Esophagus (tissue), 2 donors: ENCODE data around the gene LDLRAD2. TPM values are rescaled to one million over a fixed set of nuclear protein-coding genes. Genes with fewer than 3 reads are reported as not detected.
"Not testable (repeated sequence)": the region's sequence is repeated elsewhere in the genome, so short reads cannot be mapped to it uniquely, and the experiment has no call there.

Source experiments
- H3K27ac ChIP-seq, 2 donors: one replicate each; pipeline ENCODE4 v1.5.1; 2013; ENCODE audit warnings: low read depth in 2 of 2, mild to moderate bottlenecking in 2 of 2, inconsistent platforms in 1 of 2, low read length in 1 of 2, moderate library complexity in 1 of 2
- H3K27me3 ChIP-seq, 2 donors: one replicate each; pipeline ENCODE4 v1.6.1; 2013; ENCODE audit warnings: low read length in 2 of 2, control low read depth in 1 of 2, mild to moderate bottlenecking in 1 of 2; ENCODE audit not compliant: insufficient read depth in 2 of 2, control insufficient read depth in 1 of 2
- H3K36me3 ChIP-seq, 2 donors: one replicate each; pipeline ENCODE4 v1.6.1; 2013; ENCODE audit warnings: low read length in 1 of 2; ENCODE audit not compliant: control insufficient read depth in 2 of 2, insufficient read depth in 2 of 2
- H3K4me1 ChIP-seq, 2 donors: one replicate each; pipeline ENCODE4 v1.6.1; 2013; ENCODE audit warnings: low read length in 1 of 2; ENCODE audit not compliant: control insufficient read depth in 2 of 2, insufficient read depth in 2 of 2
- H3K4me3 ChIP-seq, 2 donors: one replicate each; pipeline ENCODE4 v1.5.1; 2013; ENCODE audit warnings: low read length in 2 of 2, mild to moderate bottlenecking in 2 of 2, low read depth in 1 of 2, moderate library complexity in 1 of 2
- H3K9me3 ChIP-seq, 2 donors: one replicate each; pipeline ENCODE4 v1.6.1; 2013; ENCODE audit warnings: mild to moderate bottlenecking in 2 of 2, low read depth in 1 of 2, low read length in 1 of 2, moderate library complexity in 1 of 2; ENCODE audit not compliant: control insufficient read depth in 2 of 2, insufficient read depth in 1 of 2
- WGBS, 2 donors: extraction: QIAGEN DNeasy Blood & Tissue Kit; methylation state at CpG; one replicate each; pipeline ENCODE4 v1.1.7; 2013; 5-methylcytosine and 5-hydroxymethylcytosine counted together
- polyA plus RNA-seq, 2 donors: library from polyadenylated mRNA; stranded (reverse); fragments of 200-250 nt; gene quantifications; one replicate each; pipeline ENCODE4 v1.2.3, GENCODE V29; 2013
- donor health status: healthy with polysubstance abuse.
- donor health status: Bipolar disorder and iron deficiency.

Gene LDLRAD2
- polyA plus RNA-seq, 2 donors = 0.45 to 0.98 TPM

- H3K4me1 ChIP-seq = no peaks in the 10 kb centered on the region
- no peak overlapping the region for H3K27ac ChIP-seq
- H3K4me3 ChIP-seq = no peak overlapping the region
- no peaks in the 10 kb centered on the region for H3K27me3 ChIP-seq
- peaks cover 0 to 20% of the 10 kb centered on the region in 2 donors for H3K36me3 ChIP-seq
- WGBS, 2 donors = 58 to 60% methylated on average over 9 of the region's 9 CpGs
- no peaks in the 10 kb centered on the region for H3K9me3 ChIP-seq
These were observed 10.3 kb downstream of the LDLRAD2 start for GRCh38 chr1:21822349-21822748.

- no peaks in the 10 kb centered on the region for H3K27me3 ChIP-seq
- H3K27ac ChIP-seq = no peak overlapping the region
- H3K4me3 ChIP-seq = no peak overlapping the region
- no peaks in the 10 kb centered on the region for H3K4me1 ChIP-seq
- WGBS, 2 donors = 82 to 84% methylated on average over 43 to 44 of the region's 44 CpGs
- peaks cover 0 to 26% of the 10 kb centered on the region in 2 donors for H3K36me3 ChIP-seq
- no peaks in the 10 kb centered on the region for H3K9me3 ChIP-seq
These were observed 11.3 kb downstream of the LDLRAD2 start for GRCh38 chr1:21823206-21823979.

GRCh38 chr1:21823980-21824702 lies 12.1 kb downstream of the LDLRAD2 start:
- 88 to 89% methylated on average over 22 of the region's 22 CpGs for WGBS, 2 donors

GRCh38 chr1:21824926-21825325 lies 12.9 kb downstream of the LDLRAD2 start:
- Histone ChIP-seq H3K27me3 (no peaks in the 10 kb centered on the region), H3K4me3 (no peak overlapping the region), H3K9me3 (no peaks in the 10 kb centered on the region), H3K4me1 (no peaks in the 10 kb centered on the region), H3K36me3 (peaks cover 0 to 42% of the 10 kb centered on the region in 2 donors), H3K27ac (no peak overlapping the region)
- WGBS, 2 donors = 84 to 98% methylated on average over 2 of the region's 2 CpGs

More at GRCh38 chr1:21823980-21824702, 12.1 kb downstream of the LDLRAD2 start:
- Histone ChIP-seq H3K27ac (no peak overlapping the region), H3K36me3 (peaks cover 0 to 34% of the 10 kb centered on the region in 2 donors), H3K27me3 (no peaks in the 10 kb centered on the region), H3K4me1 (no peaks in the 10 kb centered on the region), H3K9me3 (no peaks in the 10 kb centered on the region), H3K4me3 (no peak overlapping the region)

GRCh38 chr1:21825393-21825792 lies 13.3 kb downstream of the LDLRAD2 start:
- H3K4me3 ChIP-seq = no peak overlapping the region
- no peaks in the 10 kb centered on the region for H3K9me3 ChIP-seq
- peaks cover 0 to 45% of the 10 kb centered on the region in 2 donors for H3K36me3 ChIP-seq
- no peaks in the 10 kb centered on the region for H3K27me3 ChIP-seq
- H3K4me1 ChIP-seq = no peaks in the 10 kb centered on the region
- WGBS, 2 donors = 93 to 96% methylated on average over 7 of the region's 7 CpGs
- H3K27ac ChIP-seq = no peak overlapping the region

- peaks cover 0 to 54% of the 10 kb centered on the region in 2 donors for H3K36me3 ChIP-seq
- H3K27me3 ChIP-seq, H3K9me3 ChIP-seq, H3K27ac ChIP-seq, H3K4me1 ChIP-seq, H3K4me3 ChIP-seq: not testable (repeated sequence)
- 86 to 90% methylated on average over 10 of the region's 10 CpGs for WGBS, 2 donors
These were observed 14.6 kb downstream of the LDLRAD2 start for GRCh38 chr1:21826694-21827093.

GRCh38 chr1:21827141-21827679 lies 15.1 kb downstream of the LDLRAD2 start:
- Histone ChIP-seq H3K4me3 (no peak overlapping the region), H3K9me3 (no peaks in the 10 kb centered on the region), H3K27me3 (no peaks in the 10 kb centered on the region), H3K27ac (no peak overlapping the region), H3K4me1 (no peaks in the 10 kb centered on the region), H3K36me3 (peaks cover 0 to 57% of the 10 kb centered on the region in 2 donors)
- WGBS, 2 donors = 92 to 94% methylated on average over 5 of the region's 5 CpGs

GRCh38 chr1:21828075-21828474 lies 16.0 kb downstream of the LDLRAD2 start:
- WGBS, 2 donors = 86 to 88% methylated on average over 13 of the region's 13 CpGs
- Histone ChIP-seq H3K4me3 (no peak overlapping the region), H3K4me1 (no peaks in the 10 kb centered on the region), H3K27me3 (no peaks in the 10 kb centered on the region), H3K9me3 (no peaks in the 10 kb centered on the region), H3K27ac (no peak overlapping the region), H3K36me3 (peaks cover 2 to 66% of the 10 kb centered on the region in 2 donors)

- H3K4me3 ChIP-seq = no peak overlapping the region
- no peaks in the 10 kb centered on the region for H3K9me3 ChIP-seq
- no peaks in the 10 kb centered on the region for H3K4me1 ChIP-seq
- 85 to 89% methylated on average over 28 of the region's 28 CpGs for WGBS, 2 donors
- H3K27ac ChIP-seq = no peak overlapping the region
- H3K27me3 ChIP-seq = no peaks in the 10 kb centered on the region
- H3K36me3 ChIP-seq = peaks cover 8 to 67% of the 10 kb centered on the region in 2 donors
These were observed 16.6 kb downstream of the LDLRAD2 start for GRCh38 chr1:21828506-21829210.
